ENCODE results near the gene LAMP2.

The LAMP2 gene

GRCh38 chrX:120378570-120378969 lies 90.5 kb downstream of the LAMP2 start:
- Histone ChIP-seq H3K36me3 (ENCODE audit: control insufficient read depth in 2 of 2, insufficient read depth in 2 of 2, low read length in 2 of 2) (no peaks in the 10 kb centered on the region), H3K9me3 (ENCODE audit: control insufficient read depth in 2 of 2, low read length in 2 of 2) (no peaks in the 10 kb centered on the region), H3K4me3 (ENCODE audit: low read length in 2 of 2) (no peak overlapping the region), H3K27me3 (ENCODE audit: control insufficient read depth in 2 of 2, insufficient read depth in 2 of 2, low read length in 2 of 2) (peaks cover 0 to 9% of the 10 kb centered on the region in 2 donors), H3K9ac (ENCODE audit: low read depth in 1 of 2, low read length in 2 of 2) (no peak overlapping the region), H3K27ac (ENCODE audit: low read depth in 2 of 2, low read length in 2 of 2) (no peak overlapping the region), H3K4me1 (ENCODE audit: control insufficient read depth in 2 of 2, insufficient read depth in 2 of 2, low read length in 2 of 2) (no peaks in the 10 kb centered on the region)
